Transverse colon (tissue), 4 donors: Measurements from ENCODE around the gene NDUFA1. TPM values are rescaled to one million over a fixed set of nuclear protein-coding genes. Genes with fewer than 3 reads are reported as not detected.
A peak's percentile ranks its signal among the peaks of the same experiment; 100 is the strongest.
"Not testable (repeated sequence)": the region's sequence is repeated elsewhere in the genome, so short reads cannot be mapped to it uniquely, and the experiment has no call there.

Experiments
- DNase-seq: peaks from one replicate; pipeline ENCODE4 v3.0.0-alpha.2; 2019
- H3K27ac ChIP-seq, 4 donors: fragments of 200-600 bp; sonication (generic); 2 replicates each; pipeline ENCODE4 v1.5.1; 2016 to 2018; ENCODE audit warnings: inconsistent platforms in 4 of 4
- H3K27me3 ChIP-seq: fragments of 200-600 bp; sonication (generic); 2 replicates; pipeline ENCODE4 v1.5.1; 2017; ENCODE audit warnings: inconsistent platforms
- H3K36me3 ChIP-seq, 4 donors: fragments of 200-600 bp; sonication (generic); 2 replicates each; pipeline ENCODE4 v1.5.1; 2017 to 2019; ENCODE audit warnings: inconsistent platforms in 4 of 4
- H3K4me1 ChIP-seq, 4 donors: fragments of 200-600 bp; sonication (generic); 2 replicates each; pipeline ENCODE4 v1.5.1; 2017 to 2020; ENCODE audit warnings: inconsistent platforms in 4 of 4
- H3K4me3 ChIP-seq, 4 donors: fragments of 200-600 bp; sonication (generic); 1 replicate in 1 of 4; 2 replicates in 3 of 4; pipeline versions ENCODE4 v1.5.1 to v1.6.1; 2017 to 2019; ENCODE audit warnings: inconsistent platforms in 4 of 4
- H3K9me3 ChIP-seq, 2 donors: fragments of 200-600 bp; sonication (generic); 2 replicates each; pipeline ENCODE4 v1.5.1; 2017 to 2019; ENCODE audit warnings: inconsistent platforms in 2 of 2
- EP300 ChIP-seq: sonication (generic); formaldehyde crosslinking; IDR thresholded peaks from one replicate; pipeline ENCODE4 v1.6.1; 2017; ENCODE audit warnings: antibody characterized with exemption, low read depth
- POLR2A ChIP-seq: fragments of 450-650 bp; IDR thresholded peaks from one replicate; pipeline ENCODE4 v1.6.1; 2016; ENCODE audit warnings: antibody characterized with exemption, mild to moderate bottlenecking, moderate library complexity
- POLR2AphosphoS5 ChIP-seq, 3 donors: sonication (generic); formaldehyde crosslinking; IDR thresholded peaks; one replicate each; pipeline ENCODE4 v1.6.1; 2016; ENCODE audit warnings: antibody characterized with exemption in 3 of 3
- WGBS, 2 donors: methylation state at CpG; one replicate each; pipeline ENCODE4 v1.1.5; 2018; ENCODE audit warnings: low coverage in 1 of 2; 5-methylcytosine and 5-hydroxymethylcytosine counted together
- in situ Hi-C, 4 donors: fragments of 200-750 bp; cut with MboI; loops; one replicate each; pipeline versions ENCODE4 v1.15.0 to v1.15.1; 2017; ENCODE audit warnings: low sequenced_read_pairs in 3 of 4, low pct_ligation_motif_present in 1 of 4, low pct_unique_long_range_greater_than_20kb in 1 of 4
- intact Hi-C: fragments of 100-400 bp; cut with DNase I; formaldehyde crosslinking; loops from one replicate; pipeline ENCODE4 v1.15.1; 2023; ENCODE audit warnings: low total_unique reads
- total RNA-seq, 4 donors: library from RNA; depleted of rRNA; stranded (reverse); fragments of >200 nt; gene quantifications; one replicate each; pipeline ENCODE4 v1.1.0, GENCODE V29; 2016
- TF ChIP-seq, protein P1 (sequence below), 5 experiments: fragments of 200-600 bp in 3 of 5; fragments of 450-650 bp in 2 of 5; sonication (generic) in 3 of 5; IDR thresholded peaks; 1 replicate in 2 of 5; 2 replicates in 3 of 5; pipeline ENCODE4 v1.5.1; 2016 to 2017; ENCODE audit warnings: antibody characterized with exemption in 5 of 5, inconsistent platforms in 3 of 5, mild to moderate bottlenecking in 2 of 5, moderate library complexity in 1 of 5

NDUFA1 gene
- total RNA-seq, 4 donors from 2014 or later, result 11.9 to 128 (median 70.9) TPM

GRCh38 chrX:119885554-119886428 is 14.2 kb downstream of the NDUFA1 start:
- intact Hi-C loops (no loop called here), in situ Hi-C loops (no loop called here)
- no peak for DNase-seq
- Histone ChIP-seq H3K27me3 (no peaks in the 10 kb centered on the region), H3K4me1 (peaks cover 0 to 8% (median 0%) of the 10 kb centered on the region in 4 donors), H3K4me3 (peak overlapping the region in 2 of 4 donors; percentile 11 to 37), H3K9me3 (no peaks in the 10 kb centered on the region), H3K36me3 (no peaks in the 10 kb centered on the region), H3K27ac (peak overlapping the region; percentile 4 to 65 (median 30))
- TF ChIP-seq POLR2A, result no peak
- no peak for TF ChIP-seq POLR2AphosphoS5 (IDR thresholded peaks at IDR 0.05)
- TF ChIP-seq, protein P1, sequence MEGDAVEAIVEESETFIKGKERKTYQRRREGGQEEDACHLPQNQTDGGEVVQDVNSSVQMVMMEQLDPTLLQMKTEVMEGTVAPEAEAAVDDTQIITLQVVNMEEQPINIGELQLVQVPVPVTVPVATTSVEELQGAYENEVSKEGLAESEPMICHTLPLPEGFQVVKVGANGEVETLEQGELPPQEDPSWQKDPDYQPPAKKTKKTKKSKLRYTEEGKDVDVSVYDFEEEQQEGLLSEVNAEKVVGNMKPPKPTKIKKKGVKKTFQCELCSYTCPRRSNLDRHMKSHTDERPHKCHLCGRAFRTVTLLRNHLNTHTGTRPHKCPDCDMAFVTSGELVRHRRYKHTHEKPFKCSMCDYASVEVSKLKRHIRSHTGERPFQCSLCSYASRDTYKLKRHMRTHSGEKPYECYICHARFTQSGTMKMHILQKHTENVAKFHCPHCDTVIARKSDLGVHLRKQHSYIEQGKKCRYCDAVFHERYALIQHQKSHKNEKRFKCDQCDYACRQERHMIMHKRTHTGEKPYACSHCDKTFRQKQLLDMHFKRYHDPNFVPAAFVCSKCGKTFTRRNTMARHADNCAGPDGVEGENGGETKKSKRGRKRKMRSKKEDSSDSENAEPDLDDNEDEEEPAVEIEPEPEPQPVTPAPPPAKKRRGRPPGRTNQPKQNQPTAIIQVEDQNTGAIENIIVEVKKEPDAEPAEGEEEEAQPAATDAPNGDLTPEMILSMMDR (IDR thresholded peaks at IDR 0.05), result no peak
- TF ChIP-seq EP300, result no peak
- WGBS, 2 donors, result 67% methylated on average over 11 of the region's 11 CpGs; no CpG with 5 or more reads in 1 of the 2 donors

- WGBS, 2 donors, result 55% methylated on average over 38 of the region's 40 CpGs; no CpG with 5 or more reads in 1 of the 2 donors
- in situ Hi-C loops, result no loop called here
- H3K4me3 ChIP-seq, result peak overlapping the region in 3 of 4 donors; percentile 22 to 47 (median 27)
- intact Hi-C loops, result no loop called here
- H3K36me3 ChIP-seq, result no peaks in the 10 kb centered on the region
- H3K27me3 ChIP-seq, result no peaks in the 10 kb centered on the region
- H3K4me1 ChIP-seq, result peaks cover 0 to 8% (median 0%) of the 10 kb centered on the region in 4 donors
- peak; percentile 73 for DNase-seq
- no peaks in the 10 kb centered on the region for H3K9me3 ChIP-seq
- peak overlapping the region in 1 of 4 donors; percentile 26 for H3K27ac ChIP-seq
- TF ChIP-seq, protein P1 (IDR thresholded peaks at IDR 0.05), result peak; percentile 37 to 61 (median 54)
- no peak for TF ChIP-seq POLR2AphosphoS5 (IDR thresholded peaks at IDR 0.05)
Observed at GRCh38 chrX:119887721-119888425, 16.2 kb downstream of the NDUFA1 start.

- 91% methylated on average over 35 of the region's 36 CpGs; no CpG with 5 or more reads in 1 of the 2 donors for WGBS, 2 donors
- H3K4me1 ChIP-seq, H3K4me3 ChIP-seq, in situ Hi-C loops, DNase-seq, intact Hi-C loops, H3K9me3 ChIP-seq, H3K36me3 ChIP-seq, H3K27me3 ChIP-seq, H3K27ac ChIP-seq: not testable (repeated sequence)
Observed at GRCh38 chrX:119890626-119891025, 19.0 kb downstream of the NDUFA1 start.

GRCh38 chrX:119891961-119892692 is 20.5 kb downstream of the NDUFA1 start:
- DNase-seq, H3K36me3 ChIP-seq, H3K27me3 ChIP-seq, H3K4me1 ChIP-seq, H3K27ac ChIP-seq, H3K9me3 ChIP-seq, H3K4me3 ChIP-seq, intact Hi-C loops, in situ Hi-C loops: not testable (repeated sequence)
- WGBS, 2 donors, result 62 to 74% methylated on average over 3 to 16 of the region's 16 CpGs
